Measurements from ENCODE around the gene MAP6D1.

MAP6D1 gene

DNA sequence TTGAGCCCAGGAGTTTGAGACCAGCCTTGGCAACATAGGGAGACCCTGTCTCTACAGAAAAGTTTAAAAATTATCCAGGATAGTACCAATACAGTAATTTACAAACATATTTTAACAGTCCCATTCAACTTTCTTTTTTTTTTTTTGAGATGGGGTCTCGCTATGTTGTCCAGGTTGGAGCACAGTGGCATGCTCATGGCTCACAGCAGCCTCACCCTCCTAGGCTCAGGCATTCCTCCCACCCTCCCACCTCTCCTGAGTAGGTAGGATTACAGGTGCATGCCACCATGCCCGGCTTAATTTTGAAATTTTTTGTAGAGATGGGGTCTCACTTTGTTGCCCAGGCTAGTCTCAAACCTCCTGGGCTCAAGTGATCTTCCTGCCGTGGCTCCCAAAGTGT, 12.5 kb upstream of the MAP6D1 start:
- in situ Hi-C loops (cut with MboI; ENCODE audit: low sequenced_read_pairs, unreplicated experiment): no loop called here
- no peak for TF ChIP-seq CTCF (IDR thresholded peaks at IDR 0.05; ENCODE audit: borderline replicate concordance, control extremely low read depth, extremely low read depth, insufficient read depth, missing control alignments)
- DNase-seq (ENCODE audit: low spot score): no peak

DNA sequence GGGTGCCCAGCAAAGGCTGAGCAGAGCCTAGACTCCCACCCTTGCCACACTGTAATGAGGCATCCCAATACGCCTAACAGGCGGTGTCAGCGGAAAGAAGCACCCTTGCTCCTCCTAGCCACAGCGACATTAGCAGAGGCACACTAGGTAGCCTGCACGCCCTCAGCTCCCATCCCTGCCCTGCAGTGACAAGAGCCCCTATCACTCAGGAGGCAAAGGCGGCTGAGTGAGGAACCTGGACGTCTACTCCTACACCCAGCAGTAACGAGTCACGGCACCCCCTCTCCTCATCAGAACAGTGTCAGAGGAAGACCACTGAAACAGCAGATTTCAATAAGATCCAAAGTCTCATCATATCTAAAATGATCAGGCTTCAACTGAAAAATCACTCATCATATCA, 12.0 kb upstream of the MAP6D1 start:
- no peak for TF ChIP-seq CTCF (IDR thresholded peaks at IDR 0.05; ENCODE audit: borderline replicate concordance, control extremely low read depth, extremely low read depth, insufficient read depth, missing control alignments)
- in situ Hi-C loops (cut with MboI; ENCODE audit: low sequenced_read_pairs, unreplicated experiment): no loop called here
- DNase-seq (ENCODE audit: low spot score): no peak

GRCh38 chr3:183833516-183833915, 8.1 kb upstream of the MAP6D1 start:
- no peak for TF ChIP-seq CTCF (IDR thresholded peaks at IDR 0.05; ENCODE audit: borderline replicate concordance, control extremely low read depth, extremely low read depth, insufficient read depth, missing control alignments)
- DNase-seq (ENCODE audit: low spot score): no peak
- in situ Hi-C loops (cut with MboI; ENCODE audit: low sequenced_read_pairs, unreplicated experiment): no loop called here

- in situ Hi-C loops (cut with MboI; ENCODE audit: low sequenced_read_pairs, unreplicated experiment): no loop called here
- no peak for DNase-seq (ENCODE audit: low spot score)
- no peak for TF ChIP-seq CTCF (IDR thresholded peaks at IDR 0.05; ENCODE audit: borderline replicate concordance, control extremely low read depth, extremely low read depth, insufficient read depth, missing control alignments)
Measured at GRCh38 chr3:183830187-183830586, 4.8 kb upstream of the MAP6D1 start.

- no peak for DNase-seq (ENCODE audit: low spot score)
- no peak for TF ChIP-seq CTCF (IDR thresholded peaks at IDR 0.05; ENCODE audit: borderline replicate concordance, control extremely low read depth, extremely low read depth, insufficient read depth, missing control alignments)
- in situ Hi-C loops (cut with MboI; ENCODE audit: low sequenced_read_pairs, unreplicated experiment): no loop called here
Measured at GRCh38 chr3:183829466-183829865, 4.1 kb upstream of the MAP6D1 start.

GRCh38 chr3:183828538-183828870, 3.1 kb upstream of the MAP6D1 start:
- no peak for TF ChIP-seq CTCF (IDR thresholded peaks at IDR 0.05; ENCODE audit: borderline replicate concordance, control extremely low read depth, extremely low read depth, insufficient read depth, missing control alignments)
- no peak for DNase-seq (ENCODE audit: low spot score)
- in situ Hi-C loops (cut with MboI; ENCODE audit: low sequenced_read_pairs, unreplicated experiment): no loop called here
